GM12891 (cell line): Measurements from ENCODE around the gene TMEM145.

Experiments
- DNase-seq: peaks from one replicate; pipeline ENCODE4 v3.0.0; 2011; ENCODE audit warnings: low spot score; ENCODE audit not compliant: insufficient read length
- FAIRE-seq: peaks from 2 replicates; lab custom pipeline; 2011; peaks lifted over from hg19 to GRCh38; lab: Jason Lieb, UNC
- PAX5 ChIP-seq: IDR thresholded peaks from 2 replicates; pipeline ENCODE4 v1.6.1; 2011; ENCODE audit warnings: low read length, moderate library complexity, mild to moderate bottlenecking; ENCODE audit not compliant: insufficient read depth, severe bottlenecking
- POLR2A ChIP-seq: IDR thresholded peaks from 2 replicates; pipeline ENCODE4 v1.6.1; 2011; ENCODE audit warnings: low read depth, low read length, control low read depth
- POLR2AphosphoS5 ChIP-seq: IDR thresholded peaks from 2 replicates; pipeline ENCODE4 v1.6.1; 2011; ENCODE audit warnings: low read depth, low read length, control low read depth
- POU2F2 ChIP-seq: IDR thresholded peaks from 2 replicates; pipeline ENCODE4 v1.6.1; 2011; ENCODE audit warnings: low read depth, mild to moderate bottlenecking, control low read depth, low read length, moderate library complexity
- SPI1 ChIP-seq: IDR thresholded peaks from 2 replicates; pipeline ENCODE4 v1.6.1; 2011; ENCODE audit warnings: low read depth, low read length, control low read depth
- TAF1 ChIP-seq: IDR thresholded peaks from 2 replicates; pipeline ENCODE4 v1.6.1; 2011; ENCODE audit warnings: low read depth, low read length, control low read depth

TMEM145 gene

DNA sequence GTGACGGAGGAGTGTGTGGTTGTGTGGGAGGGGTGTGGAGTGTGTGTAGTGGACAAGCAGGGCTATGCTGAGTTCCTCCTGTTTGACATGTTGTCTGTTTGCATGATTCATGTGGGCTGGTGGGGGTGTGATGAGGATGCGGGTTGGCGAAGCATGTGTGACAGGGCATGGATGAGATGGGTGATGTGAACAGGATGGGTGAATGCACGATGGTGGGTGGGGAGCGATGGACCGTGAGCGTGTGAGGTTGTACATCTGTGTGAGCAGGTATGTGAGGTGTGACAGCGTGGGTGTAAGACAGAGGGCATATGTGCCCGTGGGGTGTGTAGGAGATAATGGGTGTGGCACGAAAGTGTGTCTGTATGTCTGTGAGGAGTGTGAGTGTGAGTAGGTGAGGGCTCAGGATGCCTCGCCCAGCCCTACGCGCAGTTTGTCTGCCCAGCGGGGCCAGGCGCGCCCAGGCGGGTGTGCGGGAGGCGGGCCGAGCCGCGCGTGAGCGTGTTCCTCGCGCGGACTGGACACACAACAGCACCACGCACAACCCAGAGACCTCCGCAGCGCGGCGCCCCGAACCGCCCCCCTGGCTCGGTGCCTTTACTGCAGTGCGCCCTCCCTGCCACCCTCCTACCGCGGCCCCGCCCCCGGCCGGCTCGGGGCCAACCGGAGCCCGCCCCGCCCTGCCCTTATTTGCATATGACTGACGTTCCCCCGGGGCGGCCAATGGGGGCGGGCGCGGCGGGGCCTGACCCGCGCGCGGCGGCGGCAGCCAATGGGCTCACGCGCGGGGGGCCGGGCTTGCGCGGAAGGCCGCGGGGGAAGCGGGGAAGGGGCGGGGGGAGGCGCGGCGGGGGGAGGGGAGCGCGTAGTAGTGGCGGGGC, 29.7 kb upstream of the TMEM145 start:
- DNase-seq (peak; percentile 91), FAIRE-seq (peak; percentile 98)
- TF ChIP-seq TAF1 (no peak), POLR2AphosphoS5 (no peak), POLR2A (0 out of 2 replicates have a peak, but pooled peaks have one; percentile 8)

DNA sequence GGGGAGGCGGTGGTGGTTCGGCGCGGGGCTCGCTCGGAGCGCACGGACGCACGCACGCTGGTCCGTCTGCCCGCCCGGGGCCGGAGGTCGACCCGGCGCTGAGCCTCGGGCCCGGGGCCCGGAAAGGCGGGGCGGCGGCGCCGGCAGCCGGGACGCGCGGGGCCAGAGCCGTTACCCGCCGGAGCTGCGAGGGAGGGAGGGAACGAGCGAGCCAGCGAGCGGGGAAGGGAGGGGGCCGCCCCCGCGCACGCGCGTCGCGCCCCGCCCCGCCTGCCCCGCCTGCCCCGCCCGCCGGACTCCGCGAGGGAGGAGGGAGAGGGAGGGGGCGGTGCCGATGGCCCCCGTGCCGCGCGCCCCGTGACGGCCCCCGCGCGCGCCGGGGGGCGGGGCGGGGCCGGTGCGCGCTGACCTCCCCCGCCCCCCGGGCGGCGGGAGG, 29.0 kb upstream of the TMEM145 start:
- DNase-seq: peak; percentile 82
- FAIRE-seq: no peak
- TF ChIP-seq SPI1: no peak
- no peak for TF ChIP-seq TAF1
- TF ChIP-seq POLR2A: 0 out of 2 replicates have a peak, but pooled peaks have one; percentile 8
- TF ChIP-seq POLR2AphosphoS5: no peak
- TF ChIP-seq POU2F2: no peak

DNA sequence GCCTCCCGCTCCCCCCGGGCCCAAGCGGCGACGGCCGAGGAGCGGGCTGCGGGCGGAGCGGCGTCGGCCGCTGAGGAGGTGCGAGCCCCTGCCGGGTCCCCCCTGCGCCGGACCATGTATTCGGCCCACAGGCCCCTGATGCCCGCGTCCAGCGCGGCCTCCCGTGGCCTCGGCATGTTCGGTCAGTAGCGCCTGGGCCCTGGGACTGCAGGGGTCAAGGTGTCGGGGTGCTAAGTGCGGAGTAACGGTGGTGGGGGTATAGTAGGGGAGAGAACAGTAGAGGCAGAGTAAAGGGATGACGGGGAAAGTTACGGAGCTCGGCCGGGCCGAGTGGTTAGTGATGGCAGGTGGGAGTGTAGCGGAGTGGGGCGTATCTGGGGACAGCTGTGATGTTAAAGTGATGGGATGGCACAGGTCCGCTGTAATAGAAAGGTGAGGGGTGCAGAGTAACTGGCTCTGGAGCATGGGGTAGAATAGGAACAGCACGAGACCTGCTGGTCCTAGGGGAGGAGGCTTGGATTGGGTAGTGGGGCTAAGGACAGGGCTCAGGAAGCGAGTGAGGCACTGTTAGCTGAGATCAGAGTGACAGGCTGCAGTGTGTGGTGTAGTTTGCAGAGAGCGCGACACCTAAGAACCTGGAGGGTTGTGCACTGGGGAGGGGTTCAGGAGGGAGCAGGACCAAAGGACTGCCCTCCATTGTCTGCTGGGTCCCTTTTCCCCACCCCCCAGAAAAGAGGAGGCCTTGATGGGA, 28.3 kb upstream of the TMEM145 start:
- FAIRE-seq (peak; percentile 92), DNase-seq (no peak)
- TF ChIP-seq POU2F2: no peak
- TF ChIP-seq POLR2A: no peak
- TF ChIP-seq PAX5: no peak
- TF ChIP-seq TAF1: no peak
- no peak for TF ChIP-seq SPI1
- TF ChIP-seq POLR2AphosphoS5: no peak

DNA sequence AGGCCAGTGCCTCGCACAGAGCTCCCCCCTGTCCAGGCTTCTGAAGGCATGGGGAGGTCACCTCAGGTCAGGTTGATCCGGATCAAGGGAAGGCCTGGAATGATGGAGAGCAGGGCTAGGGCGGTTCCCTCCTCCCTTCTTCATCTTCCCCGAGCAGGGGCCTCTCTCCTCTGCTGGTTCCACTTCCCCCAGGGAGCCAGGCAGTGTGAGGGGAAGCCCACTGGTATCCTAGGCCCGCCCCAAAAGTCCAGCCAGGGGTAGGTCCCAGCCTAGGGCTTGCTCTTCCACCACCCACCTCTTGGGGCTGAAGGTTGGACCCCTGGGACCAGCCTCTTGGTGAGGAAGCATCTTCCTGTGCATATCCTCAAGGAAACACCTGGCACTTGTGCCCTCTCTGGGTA, 27.6 kb upstream of the TMEM145 start:
- peak; percentile 40 for FAIRE-seq
- no peak for DNase-seq
- TF ChIP-seq POU2F2 (no peak), PAX5 (no peak), SPI1 (peak; percentile 72), POLR2AphosphoS5 (no peak), TAF1 (no peak), POLR2A (0 out of 2 replicates have a peak, but pooled peaks have one; percentile 21)

DNA sequence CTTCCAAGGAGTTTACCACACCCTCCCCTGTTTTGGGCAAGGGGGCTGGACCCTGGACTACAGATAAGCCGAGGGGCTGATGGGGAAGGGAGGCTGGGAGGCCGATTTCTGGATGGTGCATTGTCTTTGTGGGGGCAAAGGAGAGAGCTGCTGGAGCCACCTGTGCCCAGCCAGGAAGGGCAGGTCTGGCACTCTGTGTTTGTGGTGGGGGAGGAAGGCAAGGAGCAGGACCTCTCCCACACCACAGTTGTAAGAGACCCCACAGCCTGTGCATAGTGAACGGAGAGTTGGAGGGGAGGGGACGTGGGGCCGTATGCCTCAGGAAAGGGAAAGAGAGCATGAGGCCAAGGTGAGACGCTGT, 27.1 kb upstream of the TMEM145 start:
- FAIRE-seq (peak; percentile 9), DNase-seq (no peak)
- TF ChIP-seq PAX5 (no peak), TAF1 (no peak), POLR2A (no peak), POU2F2 (no peak)

DNA sequence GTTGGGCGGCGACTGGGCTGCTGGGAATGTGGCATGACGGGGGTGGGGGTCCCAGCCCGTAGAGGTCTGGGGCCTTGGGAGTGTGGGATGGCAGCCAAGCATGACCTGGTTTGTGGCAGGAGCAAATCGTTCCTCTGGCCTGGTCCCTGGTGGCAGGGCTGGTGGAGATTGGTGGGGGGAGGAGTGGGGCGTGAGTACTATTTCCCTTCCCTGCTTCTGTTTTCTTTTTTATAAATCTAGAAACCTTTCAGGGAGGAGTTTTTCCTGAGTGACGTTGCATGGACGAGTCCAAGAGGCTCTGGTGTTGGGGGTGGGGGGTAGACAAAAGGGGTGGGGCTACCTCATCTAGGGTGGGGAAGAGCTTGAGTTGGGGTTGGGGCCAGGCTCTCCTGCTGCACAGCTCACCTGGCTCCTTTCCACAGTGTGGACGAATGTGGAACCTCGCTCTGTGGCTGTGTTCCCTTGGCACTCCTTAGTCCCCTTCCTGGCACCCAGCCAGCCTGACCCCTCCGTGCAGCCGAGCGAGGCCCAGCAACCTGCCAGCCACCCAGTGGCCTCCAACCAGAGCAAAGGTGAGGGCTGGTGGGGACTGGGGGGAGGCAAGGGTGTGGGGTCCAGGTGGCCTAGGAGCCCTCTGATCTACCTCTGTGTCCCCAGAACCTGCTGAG, 26.6 kb upstream of the TMEM145 start:
- FAIRE-seq: peak; percentile 55
- DNase-seq: peak; percentile 68
- TF ChIP-seq PAX5 (peak; percentile 25), SPI1 (no peak)

DNA sequence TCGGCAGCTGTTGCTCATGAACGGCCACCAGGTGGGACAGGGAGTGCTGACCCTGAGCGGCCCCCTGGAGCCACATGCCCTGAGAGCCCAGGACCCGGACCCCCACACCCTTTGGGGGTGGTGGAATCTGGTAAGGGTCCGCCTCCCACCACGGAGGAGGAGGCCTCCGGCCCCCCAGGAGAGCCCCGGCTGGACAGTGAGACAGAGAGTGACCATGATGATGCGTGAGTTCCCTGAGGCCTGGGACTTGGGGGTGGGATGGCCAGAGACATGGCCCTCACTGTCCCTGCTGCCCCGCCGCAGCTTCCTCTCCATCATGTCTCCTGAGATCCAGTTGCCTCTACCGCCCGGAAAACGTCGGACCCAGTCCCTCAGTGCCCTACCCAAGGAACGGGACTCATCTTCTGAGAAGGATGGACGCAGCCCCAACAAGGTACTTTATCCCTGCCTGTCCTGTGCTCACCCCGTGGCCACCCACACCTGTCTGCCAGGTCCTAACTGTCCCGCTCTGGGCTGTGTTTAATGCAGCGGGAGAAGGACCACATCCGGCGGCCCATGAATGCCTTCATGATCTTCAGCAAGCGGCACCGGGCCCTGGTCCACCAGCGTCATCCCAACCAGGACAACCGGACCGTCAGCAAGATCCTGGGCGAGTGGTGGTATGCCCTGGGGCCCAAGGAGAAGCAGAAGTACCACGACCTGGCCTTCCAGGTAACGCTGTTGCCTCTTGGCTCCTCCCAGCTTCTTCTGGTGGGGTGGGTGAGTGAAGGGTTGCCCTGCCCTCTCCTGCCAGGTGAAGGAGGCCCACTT, 25.9 kb upstream of the TMEM145 start:
- DNase-seq (no peak), FAIRE-seq (no peak)
- TF ChIP-seq POLR2A (no peak), SPI1 (no peak), TAF1 (no peak), POU2F2 (no peak), POLR2AphosphoS5 (no peak), PAX5 (no peak)

DNA sequence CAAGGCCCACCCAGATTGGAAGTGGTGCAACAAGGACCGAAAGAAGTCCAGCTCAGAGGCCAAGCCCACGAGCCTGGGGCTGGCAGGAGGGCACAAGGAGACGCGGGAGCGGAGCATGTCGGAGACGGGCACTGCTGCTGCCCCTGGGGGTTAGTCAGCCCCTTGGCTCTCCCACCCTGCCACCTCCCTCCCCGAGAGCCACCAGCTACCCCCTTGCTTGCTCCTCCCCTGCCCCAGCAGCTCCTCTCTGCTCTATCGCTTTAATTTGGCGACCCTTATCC, 25.3 kb upstream of the TMEM145 start:
- DNase-seq (no peak), FAIRE-seq (no peak)
- TF ChIP-seq POU2F2: no peak
- no peak for TF ChIP-seq SPI1
- TF ChIP-seq PAX5: no peak

DNA sequence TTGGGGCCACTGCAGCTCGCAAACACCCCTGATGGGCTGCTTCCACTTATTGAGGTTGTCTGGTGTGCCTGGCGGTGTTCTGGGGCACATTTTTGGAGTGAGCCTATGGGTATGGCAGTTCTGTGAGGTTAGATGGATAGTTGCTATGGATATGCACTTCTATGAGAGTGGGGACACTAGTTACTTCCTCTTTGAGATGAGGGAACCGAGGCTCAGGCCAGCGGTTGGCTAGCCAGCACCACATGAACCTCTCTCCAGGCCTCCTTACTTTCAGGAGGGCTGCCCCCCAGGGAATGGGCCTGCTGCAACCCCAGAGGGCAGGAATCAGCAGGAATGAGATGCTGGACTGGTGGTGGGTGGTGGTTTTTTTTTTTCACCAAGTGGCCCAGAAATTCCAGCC, 24.7 kb upstream of the TMEM145 start:
- FAIRE-seq (no peak), DNase-seq (no peak)

More for the DNA sequence above, 24.7 kb upstream of the TMEM145 start:
- no peak for TF ChIP-seq POLR2AphosphoS5
- TF ChIP-seq POLR2A: no peak
- no peak for TF ChIP-seq PAX5
